ENCODE results near the gene SCGB1C1.
"Not testable (repeated sequence)": the region's sequence is repeated elsewhere in the genome, so short reads cannot be mapped to it uniquely, and the experiment has no call there.

Gene SCGB1C1

DNA sequence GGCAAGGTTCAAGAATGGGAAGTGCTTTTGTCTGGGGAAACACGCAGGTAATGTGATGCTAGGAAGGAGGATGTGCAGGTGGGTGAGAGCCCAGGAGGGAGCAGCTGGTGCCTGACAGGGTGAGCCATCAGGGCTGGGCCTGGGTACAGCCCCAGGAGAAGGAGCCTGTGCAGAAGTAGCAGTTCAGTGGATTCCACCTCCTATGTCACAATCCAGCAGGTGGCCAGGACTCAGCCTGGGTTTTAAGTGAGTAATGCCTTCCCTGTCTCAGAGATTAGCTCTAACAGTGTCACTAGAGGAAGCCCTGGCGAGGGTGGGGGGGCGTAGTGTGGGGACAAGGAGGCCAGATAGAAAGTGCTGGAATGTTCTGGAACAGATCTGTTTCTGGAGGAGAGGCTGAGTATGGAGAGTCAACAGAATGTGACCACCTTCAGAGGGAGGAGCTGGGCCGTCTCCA is 22.7 kb downstream of the SCGB1C1 start:
- peak; percentile 64 for DNase-seq (ENCODE audit: low read depth)
- TF ChIP-seq, protein P1, sequence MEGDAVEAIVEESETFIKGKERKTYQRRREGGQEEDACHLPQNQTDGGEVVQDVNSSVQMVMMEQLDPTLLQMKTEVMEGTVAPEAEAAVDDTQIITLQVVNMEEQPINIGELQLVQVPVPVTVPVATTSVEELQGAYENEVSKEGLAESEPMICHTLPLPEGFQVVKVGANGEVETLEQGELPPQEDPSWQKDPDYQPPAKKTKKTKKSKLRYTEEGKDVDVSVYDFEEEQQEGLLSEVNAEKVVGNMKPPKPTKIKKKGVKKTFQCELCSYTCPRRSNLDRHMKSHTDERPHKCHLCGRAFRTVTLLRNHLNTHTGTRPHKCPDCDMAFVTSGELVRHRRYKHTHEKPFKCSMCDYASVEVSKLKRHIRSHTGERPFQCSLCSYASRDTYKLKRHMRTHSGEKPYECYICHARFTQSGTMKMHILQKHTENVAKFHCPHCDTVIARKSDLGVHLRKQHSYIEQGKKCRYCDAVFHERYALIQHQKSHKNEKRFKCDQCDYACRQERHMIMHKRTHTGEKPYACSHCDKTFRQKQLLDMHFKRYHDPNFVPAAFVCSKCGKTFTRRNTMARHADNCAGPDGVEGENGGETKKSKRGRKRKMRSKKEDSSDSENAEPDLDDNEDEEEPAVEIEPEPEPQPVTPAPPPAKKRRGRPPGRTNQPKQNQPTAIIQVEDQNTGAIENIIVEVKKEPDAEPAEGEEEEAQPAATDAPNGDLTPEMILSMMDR (IDR thresholded peaks at IDR 0.05; ENCODE audit: insufficient read depth, low read depth, low read length, missing control alignments), result no peak

DNA sequence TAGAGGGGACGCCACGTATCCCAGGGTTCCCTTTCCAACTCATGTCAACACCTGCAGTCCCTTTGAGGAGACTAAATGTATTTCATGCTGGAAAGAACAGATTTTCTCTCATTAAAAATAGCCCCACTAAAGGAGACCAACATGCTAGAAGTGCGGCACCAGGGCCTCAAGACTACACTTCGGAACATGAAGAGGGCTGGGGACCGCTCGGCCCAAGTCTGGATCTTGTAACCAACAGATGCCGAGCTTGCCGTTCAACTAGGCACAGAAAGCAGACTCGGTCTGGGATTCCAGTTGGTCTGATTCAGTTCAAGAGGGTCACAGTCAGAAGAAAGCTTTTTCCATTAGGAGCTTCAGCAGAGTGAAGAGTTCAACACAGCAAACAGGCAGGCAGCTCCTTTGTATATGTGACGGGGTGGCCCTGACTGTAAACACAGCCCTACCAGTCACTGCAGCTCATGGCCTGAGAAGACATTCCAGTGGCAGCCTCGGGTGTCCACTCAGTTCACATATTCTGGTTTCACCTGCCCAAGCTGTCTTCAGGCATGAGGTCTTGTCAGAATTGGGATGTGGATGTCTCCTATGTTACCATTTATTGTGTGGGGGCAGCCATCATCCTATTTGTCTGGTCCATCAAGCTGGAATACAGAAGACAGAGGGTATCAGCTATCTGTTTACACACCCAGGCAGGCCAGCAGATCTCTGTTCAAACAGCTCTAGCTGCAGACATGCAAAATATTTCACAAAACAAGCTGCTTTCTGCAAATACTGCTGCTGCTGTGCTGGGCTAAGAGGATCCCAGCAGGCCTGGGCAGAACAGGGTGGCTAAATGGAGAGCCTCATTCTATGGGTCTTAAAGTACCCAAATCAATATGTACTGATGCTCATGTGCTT is 23.4 kb downstream of the SCGB1C1 start:
- DNase-seq (ENCODE audit: low read depth), result no peak
- H3K4me3 ChIP-seq (ENCODE audit: low read length), result no peak overlapping the region
- TF ChIP-seq, protein P1 (IDR thresholded peaks at IDR 0.05; ENCODE audit: insufficient read depth, low read depth, low read length, missing control alignments), result no peak

More for the DNA sequence above, 22.7 kb downstream of the SCGB1C1 start:
- H3K4me3 ChIP-seq (ENCODE audit: low read length), result no peak overlapping the region

DNA sequence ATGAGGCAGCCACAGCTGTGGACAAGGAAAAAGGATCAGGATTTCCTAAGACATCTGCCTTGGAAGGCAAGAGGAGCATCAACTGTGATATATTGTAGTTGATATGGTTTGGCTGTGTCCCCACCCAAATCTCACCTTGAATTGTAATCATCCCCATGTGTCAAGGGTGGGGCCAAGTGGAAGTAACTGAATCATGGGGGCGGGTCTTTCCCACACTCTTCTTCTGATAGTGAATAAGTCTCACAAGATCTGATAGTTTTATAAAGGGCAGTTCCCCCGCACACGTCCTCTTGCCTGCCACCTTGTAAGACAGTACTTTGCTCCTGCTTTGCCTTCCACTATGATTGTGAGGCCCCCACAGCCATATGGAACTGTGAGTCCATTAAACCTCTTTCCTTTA is 24.8 kb downstream of the SCGB1C1 start:
- TF ChIP-seq, protein P1 (IDR thresholded peaks at IDR 0.05; ENCODE audit: insufficient read depth, low read depth, low read length, missing control alignments), result no peak
- DNase-seq (ENCODE audit: low read depth), result peak; percentile 66
- H3K4me3 ChIP-seq (ENCODE audit: low read length), result no peak overlapping the region

DNA sequence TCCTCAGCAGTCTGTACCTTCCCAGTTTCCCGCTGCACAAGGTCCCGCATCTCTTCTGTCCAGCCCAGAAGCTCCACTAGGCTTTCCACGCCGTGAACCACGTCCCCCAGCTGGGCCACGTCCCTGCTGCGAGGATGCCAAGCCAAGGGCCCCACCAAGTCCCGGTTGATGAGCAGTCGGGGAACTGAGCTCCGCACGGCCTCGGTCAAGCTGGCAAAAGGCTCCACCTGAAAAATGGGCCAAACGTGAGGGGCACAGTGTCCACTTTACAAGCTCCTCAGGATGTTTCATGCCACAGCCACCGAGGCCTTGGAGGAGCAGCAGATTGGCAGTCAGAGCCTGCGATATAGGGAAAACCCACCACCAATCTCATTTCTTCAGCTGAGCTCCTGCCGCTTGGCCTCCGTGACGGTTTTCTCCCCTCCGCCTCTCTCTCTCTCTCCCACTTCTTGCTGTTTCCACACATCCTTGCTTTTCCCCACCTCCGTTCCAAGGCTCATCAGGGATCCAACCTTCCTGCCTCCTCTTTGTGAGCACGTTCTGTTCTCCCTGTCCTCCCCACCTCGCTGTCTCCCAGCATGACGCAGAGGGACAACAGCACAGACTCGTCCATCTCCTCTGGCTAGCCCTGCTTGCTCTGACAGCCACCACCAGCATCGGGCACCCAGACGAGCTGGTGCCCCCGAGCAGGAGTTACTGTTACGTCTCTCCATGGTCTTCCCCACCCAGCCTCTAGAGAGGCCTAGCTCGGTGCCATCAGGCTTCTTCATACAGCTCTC is 26.1 kb downstream of the SCGB1C1 start:
- DNase-seq (ENCODE audit: low read depth), result no peak
- no peak overlapping the region for H3K4me3 ChIP-seq (ENCODE audit: low read length)
- TF ChIP-seq, protein P1 (IDR thresholded peaks at IDR 0.05; ENCODE audit: insufficient read depth, low read depth, low read length, missing control alignments), result no peak

DNA sequence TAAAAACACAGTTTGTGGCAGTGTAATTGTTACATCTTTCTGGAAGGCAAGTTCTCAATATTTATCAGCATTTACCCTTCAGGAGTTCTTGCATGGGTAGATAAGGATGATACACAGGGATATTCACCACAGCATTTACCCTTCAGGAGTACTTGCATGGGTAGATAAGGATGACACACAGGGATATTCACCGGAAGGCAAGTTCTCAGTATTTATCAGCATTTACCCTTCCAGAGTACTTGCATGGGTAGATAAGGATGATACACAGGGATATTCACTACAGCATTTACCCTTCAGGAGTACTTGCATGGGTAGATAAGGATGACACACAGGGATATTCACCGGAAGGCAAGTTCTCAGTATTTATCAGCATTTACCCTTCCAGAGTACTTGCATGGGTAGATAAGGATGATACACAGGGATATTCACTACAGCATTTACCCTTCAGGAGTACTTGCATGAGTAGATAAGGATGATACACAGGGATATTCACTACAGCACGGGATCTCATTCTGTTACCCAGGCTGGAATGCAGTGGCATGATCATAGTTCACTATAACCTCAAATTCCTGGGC is 27.9 kb downstream of the SCGB1C1 start:
- not testable (repeated sequence) for DNase-seq (ENCODE audit: low read depth); H3K4me3 ChIP-seq (ENCODE audit: low read length)

DNA sequence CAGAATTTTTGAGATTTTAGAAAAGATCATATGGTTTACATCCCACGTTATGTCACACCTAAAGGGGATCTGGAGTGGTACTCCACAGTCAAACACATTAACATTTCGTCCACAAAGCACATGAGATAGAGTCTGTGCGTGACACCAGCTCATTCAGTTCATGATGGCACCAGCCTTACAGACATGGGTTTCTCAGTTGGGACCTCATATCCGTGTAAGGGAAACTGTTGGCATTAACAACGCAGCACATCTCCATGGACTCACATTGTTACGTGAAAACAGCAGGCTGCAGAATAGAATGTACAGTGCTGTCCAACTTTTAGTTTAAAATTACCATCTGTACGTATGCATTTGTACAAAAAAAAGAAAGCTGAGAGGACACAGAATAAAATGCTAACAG is 28.7 kb downstream of the SCGB1C1 start:
- no peak overlapping the region for H3K4me3 ChIP-seq (ENCODE audit: low read length)
- TF ChIP-seq, protein P1 (IDR thresholded peaks at IDR 0.05; ENCODE audit: insufficient read depth, low read depth, low read length, missing control alignments), result no peak
- no peak for DNase-seq (ENCODE audit: low read depth)

Measured in epithelial cell of esophagus (primary cell).